Liver (tissue), 2 donors: ENCODE data around the gene ERC1.

ENCODE experiments used
- TF ChIP-seq, protein P1 (sequence below): fragments of 150-350 bp; IDR thresholded peaks from 2 replicates; pipeline ENCODE4 v1.5.1; 2017; ENCODE audit warnings: improper control_type of control experiment, low read depth, low read length; ENCODE audit not compliant: missing input control
- TF ChIP-seq, protein P2 (sequence below): IDR thresholded peaks from 2 replicates; pipeline ENCODE4 v1.6.1; 2016; ENCODE audit warnings: antibody characterized with exemption
- donor health status: healthy.

DNA sequence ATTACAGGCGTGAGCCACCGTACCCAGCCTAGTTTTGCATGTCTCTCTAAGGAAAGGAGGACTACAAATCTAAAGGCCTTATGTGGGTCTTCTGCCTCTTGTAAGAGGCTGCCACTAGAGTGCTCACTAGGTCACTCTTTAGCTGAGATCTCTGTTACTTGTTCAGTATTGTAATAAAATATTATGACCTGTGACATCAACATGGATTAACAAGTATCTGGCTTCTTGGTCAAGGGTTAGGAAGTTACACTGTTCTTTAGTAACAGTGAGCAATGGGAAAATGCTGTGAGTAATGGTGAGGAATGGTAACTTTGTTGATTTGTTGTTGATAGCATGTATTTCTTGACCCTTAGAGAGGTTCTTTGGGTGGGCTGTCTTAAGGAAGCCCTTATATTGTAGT lies 50.5 kb downstream of the ERC1 start:
- TF ChIP-seq, protein P1, sequence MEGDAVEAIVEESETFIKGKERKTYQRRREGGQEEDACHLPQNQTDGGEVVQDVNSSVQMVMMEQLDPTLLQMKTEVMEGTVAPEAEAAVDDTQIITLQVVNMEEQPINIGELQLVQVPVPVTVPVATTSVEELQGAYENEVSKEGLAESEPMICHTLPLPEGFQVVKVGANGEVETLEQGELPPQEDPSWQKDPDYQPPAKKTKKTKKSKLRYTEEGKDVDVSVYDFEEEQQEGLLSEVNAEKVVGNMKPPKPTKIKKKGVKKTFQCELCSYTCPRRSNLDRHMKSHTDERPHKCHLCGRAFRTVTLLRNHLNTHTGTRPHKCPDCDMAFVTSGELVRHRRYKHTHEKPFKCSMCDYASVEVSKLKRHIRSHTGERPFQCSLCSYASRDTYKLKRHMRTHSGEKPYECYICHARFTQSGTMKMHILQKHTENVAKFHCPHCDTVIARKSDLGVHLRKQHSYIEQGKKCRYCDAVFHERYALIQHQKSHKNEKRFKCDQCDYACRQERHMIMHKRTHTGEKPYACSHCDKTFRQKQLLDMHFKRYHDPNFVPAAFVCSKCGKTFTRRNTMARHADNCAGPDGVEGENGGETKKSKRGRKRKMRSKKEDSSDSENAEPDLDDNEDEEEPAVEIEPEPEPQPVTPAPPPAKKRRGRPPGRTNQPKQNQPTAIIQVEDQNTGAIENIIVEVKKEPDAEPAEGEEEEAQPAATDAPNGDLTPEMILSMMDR = no peak
- TF ChIP-seq, protein P2, sequence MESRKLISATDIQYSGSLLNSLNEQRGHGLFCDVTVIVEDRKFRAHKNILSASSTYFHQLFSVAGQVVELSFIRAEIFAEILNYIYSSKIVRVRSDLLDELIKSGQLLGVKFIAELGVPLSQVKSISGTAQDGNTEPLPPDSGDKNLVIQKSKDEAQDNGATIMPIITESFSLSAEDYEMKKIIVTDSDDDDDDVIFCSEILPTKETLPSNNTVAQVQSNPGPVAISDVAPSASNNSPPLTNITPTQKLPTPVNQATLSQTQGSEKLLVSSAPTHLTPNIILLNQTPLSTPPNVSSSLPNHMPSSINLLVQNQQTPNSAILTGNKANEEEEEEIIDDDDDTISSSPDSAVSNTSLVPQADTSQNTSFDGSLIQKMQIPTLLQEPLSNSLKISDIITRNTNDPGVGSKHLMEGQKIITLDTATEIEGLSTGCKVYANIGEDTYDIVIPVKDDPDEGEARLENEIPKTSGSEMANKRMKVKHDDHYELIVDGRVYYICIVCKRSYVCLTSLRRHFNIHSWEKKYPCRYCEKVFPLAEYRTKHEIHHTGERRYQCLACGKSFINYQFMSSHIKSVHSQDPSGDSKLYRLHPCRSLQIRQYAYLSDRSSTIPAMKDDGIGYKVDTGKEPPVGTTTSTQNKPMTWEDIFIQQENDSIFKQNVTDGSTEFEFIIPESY = no peak
